ENCODE data around the gene SLFN12L.

The SLFN12L gene

DNA sequence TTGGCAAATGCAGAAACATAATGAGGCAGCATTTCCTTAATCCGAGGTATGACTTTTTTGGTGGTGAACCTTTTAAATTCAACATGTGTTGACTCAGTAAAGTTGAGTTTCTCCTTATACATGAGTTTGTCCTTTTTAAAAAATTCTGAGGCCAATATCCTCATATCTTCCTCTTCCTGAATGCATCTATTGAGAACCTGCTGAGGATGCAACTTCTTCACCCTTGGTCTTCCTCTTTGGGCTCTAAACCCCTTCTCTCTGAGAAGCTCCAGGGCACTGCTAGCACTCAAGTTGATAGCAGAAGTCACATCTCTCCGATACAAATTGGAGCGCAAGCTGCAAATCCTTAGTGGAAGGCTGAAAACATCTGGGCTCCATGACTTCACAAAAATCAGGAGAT is 19.9 kb upstream of the SLFN12L start:
- DNase-seq (ENCODE audit: low read depth), result no peak
- TF ChIP-seq, protein P1, sequence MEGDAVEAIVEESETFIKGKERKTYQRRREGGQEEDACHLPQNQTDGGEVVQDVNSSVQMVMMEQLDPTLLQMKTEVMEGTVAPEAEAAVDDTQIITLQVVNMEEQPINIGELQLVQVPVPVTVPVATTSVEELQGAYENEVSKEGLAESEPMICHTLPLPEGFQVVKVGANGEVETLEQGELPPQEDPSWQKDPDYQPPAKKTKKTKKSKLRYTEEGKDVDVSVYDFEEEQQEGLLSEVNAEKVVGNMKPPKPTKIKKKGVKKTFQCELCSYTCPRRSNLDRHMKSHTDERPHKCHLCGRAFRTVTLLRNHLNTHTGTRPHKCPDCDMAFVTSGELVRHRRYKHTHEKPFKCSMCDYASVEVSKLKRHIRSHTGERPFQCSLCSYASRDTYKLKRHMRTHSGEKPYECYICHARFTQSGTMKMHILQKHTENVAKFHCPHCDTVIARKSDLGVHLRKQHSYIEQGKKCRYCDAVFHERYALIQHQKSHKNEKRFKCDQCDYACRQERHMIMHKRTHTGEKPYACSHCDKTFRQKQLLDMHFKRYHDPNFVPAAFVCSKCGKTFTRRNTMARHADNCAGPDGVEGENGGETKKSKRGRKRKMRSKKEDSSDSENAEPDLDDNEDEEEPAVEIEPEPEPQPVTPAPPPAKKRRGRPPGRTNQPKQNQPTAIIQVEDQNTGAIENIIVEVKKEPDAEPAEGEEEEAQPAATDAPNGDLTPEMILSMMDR (IDR thresholded peaks at IDR 0.05; ENCODE audit: control insufficient read depth, extremely low read depth, insufficient read depth), result no peak
- H3K4me3 ChIP-seq (ENCODE audit: low read depth, low read length), result no peak overlapping the region

DNA sequence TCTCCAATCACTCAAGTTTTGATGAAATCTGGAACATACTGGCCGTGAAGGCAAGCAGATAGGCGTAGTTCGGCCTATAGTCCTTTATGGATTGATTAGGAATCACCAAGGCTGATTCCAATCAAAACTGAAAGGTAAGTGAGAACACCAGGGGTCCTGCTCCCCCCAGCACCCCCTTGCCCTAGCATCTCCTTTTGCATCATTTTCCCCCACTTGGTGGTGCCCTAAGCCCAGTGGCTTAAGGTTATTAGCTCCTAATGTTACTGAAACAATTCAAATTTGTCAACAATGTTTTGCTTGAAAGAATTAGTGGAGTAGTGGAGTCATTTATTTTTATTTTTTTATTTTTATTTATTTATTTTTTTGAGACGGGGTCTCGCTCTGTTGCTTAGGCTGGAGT is 18.2 kb upstream of the SLFN12L start:
- no peak for DNase-seq (ENCODE audit: low read depth)
- no peak overlapping the region for H3K4me3 ChIP-seq (ENCODE audit: low read depth, low read length)
- TF ChIP-seq, protein P1 (IDR thresholded peaks at IDR 0.05; ENCODE audit: control insufficient read depth, extremely low read depth, insufficient read depth), result peak; percentile 37; the same call in 1 of the 2 replicates

DNA sequence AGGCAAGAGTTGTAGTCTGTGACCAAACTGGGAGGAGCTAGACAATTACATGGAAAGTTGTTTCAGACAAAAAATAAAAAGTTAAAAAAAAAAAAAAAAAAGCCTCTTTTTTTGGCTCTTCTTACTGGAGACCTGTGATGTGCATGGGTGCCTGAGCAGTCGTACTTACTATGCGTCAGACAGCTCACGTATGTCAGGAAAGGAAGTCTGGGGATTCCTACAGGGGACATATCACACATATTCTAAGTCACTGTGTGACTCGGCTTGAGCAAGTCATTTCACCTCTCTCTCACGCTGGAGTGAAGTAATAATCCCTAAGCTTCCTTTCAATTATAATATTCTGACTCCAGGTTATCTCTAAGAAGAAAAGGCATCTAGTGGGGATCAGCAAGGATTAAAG is 17.2 kb upstream of the SLFN12L start:
- no peak for DNase-seq (ENCODE audit: low read depth)
- TF ChIP-seq, protein P1 (IDR thresholded peaks at IDR 0.05; ENCODE audit: control insufficient read depth, extremely low read depth, insufficient read depth), result no peak
- H3K4me3 ChIP-seq (ENCODE audit: low read depth, low read length), result no peak overlapping the region

GRCh38 chr17:35553310-35553709 is 15.8 kb upstream of the SLFN12L start:
- TF ChIP-seq, protein P1 (IDR thresholded peaks at IDR 0.05; ENCODE audit: control insufficient read depth, extremely low read depth, insufficient read depth), result no peak
- no peak for DNase-seq (ENCODE audit: low read depth)
- H3K4me3 ChIP-seq (ENCODE audit: low read depth, low read length), result no peak overlapping the region

- DNase-seq (ENCODE audit: low read depth), result no peak
These were observed 11.5 kb upstream of the SLFN12L start for GRCh38 chr17:35548978-35549377.

GRCh38 chr17:35548208-35548810 is 10.8 kb upstream of the SLFN12L start:
- no peak for DNase-seq (ENCODE audit: low read depth)
- TF ChIP-seq, protein P1 (IDR thresholded peaks at IDR 0.05; ENCODE audit: control insufficient read depth, extremely low read depth, insufficient read depth), result no peak
- no peak overlapping the region for H3K4me3 ChIP-seq (ENCODE audit: low read depth, low read length)

More at GRCh38 chr17:35548978-35549377, 11.5 kb upstream of the SLFN12L start:
- H3K4me3 ChIP-seq (ENCODE audit: low read depth, low read length), result no peak overlapping the region
- TF ChIP-seq, protein P1 (IDR thresholded peaks at IDR 0.05; ENCODE audit: control insufficient read depth, extremely low read depth, insufficient read depth), result no peak

GRCh38 chr17:35546487-35546886 is 9.0 kb upstream of the SLFN12L start:
- TF ChIP-seq, protein P1 (IDR thresholded peaks at IDR 0.05; ENCODE audit: control insufficient read depth, extremely low read depth, insufficient read depth), result no peak
- DNase-seq (ENCODE audit: low read depth), result no peak
- H3K4me3 ChIP-seq (ENCODE audit: low read depth, low read length), result no peak overlapping the region

Data from LNCaP clone FGC (cell line).